HG03097 (cell line): Measurements from ENCODE around the gene TOB1.
"Not testable (repeated sequence)": the region's sequence is repeated elsewhere in the genome, so short reads cannot be mapped to it uniquely, and the experiment has no call there.

ENCODE experiments used
- ATAC-seq: cut with Tn5 transposase; IDR thresholded peaks from one replicate; pipeline ENCODE4 v1.9.1; 2021; ENCODE audit not compliant: unreplicated experiment, low FRiP score

Gene TOB1

GRCh38 chr17:50871364-50871763, 5.2 kb upstream of the TOB1 start:
- no peak for ATAC-seq

- no peak for ATAC-seq
Observed at GRCh38 chr17:50868602-50869001, 2.4 kb upstream of the TOB1 start.

GRCh38 chr17:50868140-50868438, 1.9 kb upstream of the TOB1 start:
- no peak for ATAC-seq

- peak; percentile 31 for ATAC-seq
Observed at GRCh38 chr17:50867363-50868139, 1.4 kb upstream of the TOB1 start.

GRCh38 chr17:50866950-50867362, 802 bp upstream of the TOB1 start:
- peak; percentile 4 for ATAC-seq

GRCh38 chr17:50865868-50866260, 290 bp downstream of the TOB1 start:
- no peak for ATAC-seq

- peak; percentile 13 for ATAC-seq
Observed at GRCh38 chr17:50865060-50865867, 890 bp downstream of the TOB1 start.

- ATAC-seq = no peak
Observed at GRCh38 chr17:50864747-50865059, 1.5 kb downstream of the TOB1 start.

GRCh38 chr17:50863931-50864330, 2.2 kb downstream of the TOB1 start:
- no peak for ATAC-seq

GRCh38 chr17:50863221-50863843, 2.8 kb downstream of the TOB1 start:
- no peak for ATAC-seq

- no peak for ATAC-seq
Observed at GRCh38 chr17:50861822-50862528, 4.2 kb downstream of the TOB1 start.

- no peak for ATAC-seq
Observed at GRCh38 chr17:50861334-50861676, 4.8 kb downstream of the TOB1 start.

- not testable (repeated sequence) for ATAC-seq
Observed at GRCh38 chr17:50859727-50860126, 6.4 kb downstream of the TOB1 start.

GRCh38 chr17:50858486-50859225, 7.5 kb downstream of the TOB1 start:
- no peak for ATAC-seq

GRCh38 chr17:50856431-50856830, 9.7 kb downstream of the TOB1 start:
- ATAC-seq = no peak

GRCh38 chr17:50855708-50856330, 10.3 kb downstream of the TOB1 start:
- no peak for ATAC-seq

- ATAC-seq = no peak
Observed at GRCh38 chr17:50853781-50854180, 12.4 kb downstream of the TOB1 start.

GRCh38 chr17:50853015-50853615, 13.0 kb downstream of the TOB1 start:
- no peak for ATAC-seq

GRCh38 chr17:50850640-50851039, 15.5 kb downstream of the TOB1 start:
- ATAC-seq = no peak

- ATAC-seq = no peak
Observed at GRCh38 chr17:50848711-50849110, 17.4 kb downstream of the TOB1 start.
